GM19025 (cell line): ENCODE data around the gene ZNRF2.

Source experiments
- ATAC-seq: cut with Tn5 transposase; IDR thresholded peaks from one replicate; pipeline ENCODE4 v1.9.1; 2021; ENCODE audit warnings: mild to moderate bottlenecking, low read depth, moderate library complexity; ENCODE audit not compliant: unreplicated experiment

Gene ZNRF2

DNA sequence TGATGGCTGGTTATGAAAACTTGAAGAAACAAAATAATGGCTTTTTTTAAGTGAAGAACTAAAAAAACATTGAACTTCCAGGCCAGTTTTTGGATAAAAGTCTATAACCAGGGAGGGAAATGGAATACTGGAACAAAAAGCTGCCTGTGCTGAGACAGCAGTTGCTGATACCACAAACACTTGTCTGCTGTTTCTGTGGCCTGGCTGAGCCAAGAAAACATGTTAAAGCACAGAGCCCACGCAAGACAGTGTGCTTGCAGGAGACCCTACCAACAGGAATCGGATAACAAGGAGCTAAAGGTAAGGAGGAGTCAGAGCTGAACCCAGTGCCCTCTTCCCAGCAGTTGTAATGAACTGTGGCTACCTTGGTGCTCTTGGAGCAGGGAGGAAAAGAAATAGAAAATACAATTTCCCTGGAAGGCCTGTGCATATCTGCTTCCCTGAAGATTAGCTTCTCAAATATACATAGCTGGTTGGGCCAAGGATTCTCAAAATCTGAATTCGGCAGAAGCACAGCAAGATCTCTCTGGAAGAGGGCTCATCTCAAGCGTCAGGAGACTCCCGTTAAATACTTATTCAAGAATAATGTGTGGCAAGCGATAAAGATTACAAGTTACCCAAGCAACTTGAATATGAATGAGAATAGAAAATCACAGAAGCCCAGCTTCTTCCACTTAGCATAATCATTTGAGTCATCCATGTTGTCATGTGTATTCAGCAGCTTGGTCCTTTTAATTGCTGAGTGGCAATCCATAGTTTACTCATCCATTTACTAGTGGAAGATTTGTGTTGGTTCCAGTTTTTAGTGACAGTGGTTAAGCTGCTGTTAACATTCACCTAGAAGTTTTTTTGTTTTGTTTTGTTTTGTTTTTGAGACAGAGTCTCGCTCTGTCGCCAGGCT, 106.6 kb downstream of the ZNRF2 start:
- ATAC-seq: no peak

DNA sequence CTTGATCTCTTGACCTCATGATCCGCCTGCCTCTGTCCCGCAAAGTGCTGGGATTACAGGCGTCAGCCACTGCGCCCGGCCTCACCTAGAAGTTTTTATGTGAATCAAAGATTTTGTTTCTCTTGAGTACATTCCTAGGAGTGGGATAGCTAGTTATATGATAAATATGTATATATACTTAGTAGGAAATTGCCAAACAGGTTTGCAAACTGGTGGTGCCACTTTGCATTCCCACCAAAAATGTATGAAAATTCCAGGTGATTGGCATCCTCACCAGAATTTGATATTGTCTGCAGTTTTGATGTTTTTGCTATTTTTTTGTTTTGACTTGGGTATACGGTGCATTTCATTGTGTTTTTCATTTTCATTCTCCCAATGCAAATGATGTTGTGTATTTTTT, 107.4 kb downstream of the ZNRF2 start:
- no peak for ATAC-seq

DNA sequence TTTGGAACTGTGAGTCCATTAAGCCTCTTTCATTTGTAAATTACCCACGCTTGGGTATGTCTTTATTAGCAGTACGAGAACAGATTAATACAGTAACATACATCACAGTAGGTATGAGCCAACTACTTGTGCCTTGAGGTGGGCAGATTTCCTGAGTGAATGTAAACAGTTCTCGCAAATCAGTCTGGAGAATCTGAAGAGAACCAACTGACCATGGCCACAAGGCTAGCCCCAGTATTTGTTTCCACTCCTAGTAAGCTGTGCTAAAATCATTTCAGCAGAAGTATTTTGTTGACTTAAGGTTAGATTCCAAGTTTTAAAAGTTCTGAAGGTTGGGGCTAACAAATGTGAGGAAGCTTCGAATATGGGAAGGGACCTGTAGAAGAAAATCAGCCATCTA, 111.3 kb downstream of the ZNRF2 start:
- no peak for ATAC-seq

DNA sequence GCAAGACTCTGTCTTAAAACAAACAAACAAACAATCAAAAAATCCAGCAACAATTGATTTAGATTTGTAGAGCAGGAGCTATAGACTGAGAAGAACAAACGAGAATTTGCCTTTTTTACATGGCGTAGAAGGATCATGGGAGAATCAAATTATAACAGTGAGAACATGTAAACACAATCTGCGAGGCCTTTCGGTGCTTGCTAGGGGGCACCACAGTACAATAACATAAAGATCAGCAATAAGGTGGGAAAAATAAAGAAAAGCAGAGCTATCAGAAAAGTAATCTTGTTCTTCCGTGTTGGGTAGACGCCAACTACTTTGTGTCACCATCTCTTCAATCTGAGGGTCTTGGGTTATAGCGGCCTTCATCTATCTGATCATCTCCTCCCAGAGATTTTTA, 112.0 kb downstream of the ZNRF2 start:
- no peak for ATAC-seq

DNA sequence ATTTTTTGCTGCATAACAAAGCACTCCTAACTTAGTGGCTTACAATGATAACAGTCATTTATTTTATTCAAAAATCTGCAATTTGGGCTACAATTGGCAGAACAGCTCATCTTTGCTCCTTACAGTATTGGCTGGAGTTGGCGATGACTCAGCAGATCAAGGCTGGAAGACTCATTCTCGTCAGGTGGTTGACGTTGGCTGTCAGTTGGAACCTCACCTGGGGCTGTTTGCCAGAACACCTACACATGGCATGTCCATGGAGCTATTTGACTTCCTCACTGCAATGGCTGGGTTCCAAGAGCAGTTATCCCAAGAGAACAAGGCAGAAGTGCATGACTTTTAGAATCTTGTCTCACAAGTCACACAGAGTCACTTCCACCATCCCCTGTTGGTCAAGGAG, 119.1 kb downstream of the ZNRF2 start:
- no peak for ATAC-seq

GRCh38 chr7:30405179-30405578, 120.8 kb downstream of the ZNRF2 start:
- no peak for ATAC-seq

DNA sequence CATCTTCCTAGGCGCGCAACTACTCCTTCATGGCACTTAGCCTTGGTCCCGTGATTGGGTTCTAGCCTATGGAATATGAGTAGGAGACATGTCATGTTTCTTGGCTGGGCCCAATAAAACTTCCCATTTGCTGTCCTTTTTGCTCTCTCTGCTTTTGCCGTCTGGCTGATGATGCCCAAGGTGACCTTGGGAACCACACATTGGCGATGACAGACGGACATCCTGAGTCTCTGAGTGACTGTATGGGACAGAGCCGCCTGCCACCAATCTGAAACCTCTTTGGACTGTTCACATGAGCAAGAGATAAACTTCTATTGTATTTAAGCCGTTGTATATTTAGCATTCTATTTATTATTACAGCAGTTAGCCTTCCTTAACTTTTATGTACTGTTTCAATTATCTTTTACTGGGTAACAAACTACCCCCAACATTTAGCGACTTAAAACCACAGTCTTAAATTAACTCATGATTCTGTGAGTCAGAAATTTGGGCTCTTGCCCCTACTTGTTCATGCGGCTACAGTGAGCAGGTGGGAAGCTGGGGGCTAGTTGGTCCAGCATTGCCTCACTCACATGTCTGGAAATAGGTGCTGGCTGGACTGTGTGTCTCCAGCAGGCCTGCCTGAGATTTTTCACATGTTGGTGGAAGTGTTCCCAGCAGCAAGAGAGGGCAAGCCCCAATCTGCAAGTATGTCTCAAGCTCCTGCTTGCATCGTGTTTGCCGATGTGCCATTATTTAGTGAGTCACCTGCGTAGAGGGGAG, 122.4 kb downstream of the ZNRF2 start:
- no peak for ATAC-seq

- no peak for ATAC-seq
Observed at GRCh38 chr7:30411173-30411572, 126.8 kb downstream of the ZNRF2 start.

GRCh38 chr7:30411897-30412296, 127.5 kb downstream of the ZNRF2 start:
- no peak for ATAC-seq

DNA sequence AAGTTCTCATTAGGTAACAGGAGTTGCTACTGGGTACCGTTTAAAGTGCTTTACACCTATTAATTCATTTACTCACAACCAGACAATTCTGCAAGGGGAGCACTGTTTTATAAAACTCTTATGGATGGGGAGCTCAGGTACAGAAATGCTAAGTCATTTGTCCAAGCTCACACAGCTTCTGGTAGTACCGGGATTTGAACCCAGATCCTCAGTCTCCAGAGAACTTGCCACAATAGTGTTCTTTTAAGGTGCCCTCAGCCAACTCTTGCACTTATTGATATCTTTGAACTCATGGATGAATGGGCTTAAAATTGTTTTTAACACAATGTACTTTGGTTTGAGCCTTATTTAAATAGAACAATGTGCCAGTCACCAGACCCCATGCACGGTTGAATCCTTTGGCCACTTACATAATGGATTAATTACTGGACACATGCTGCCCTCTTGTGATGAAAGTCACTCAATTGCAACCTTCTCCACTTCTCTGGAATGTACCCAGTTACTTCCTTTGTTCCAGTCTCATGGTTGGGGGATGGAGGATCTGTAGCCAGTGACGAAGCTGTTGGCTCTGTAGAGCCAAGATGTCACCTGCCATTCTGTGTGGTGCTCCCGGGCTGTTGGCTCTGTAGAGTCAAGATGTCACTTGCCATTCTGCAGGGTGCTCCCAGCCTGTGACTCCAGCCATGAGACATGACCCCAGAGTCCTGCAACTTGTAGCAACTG, 128.5 kb downstream of the ZNRF2 start:
- no peak for ATAC-seq

DNA sequence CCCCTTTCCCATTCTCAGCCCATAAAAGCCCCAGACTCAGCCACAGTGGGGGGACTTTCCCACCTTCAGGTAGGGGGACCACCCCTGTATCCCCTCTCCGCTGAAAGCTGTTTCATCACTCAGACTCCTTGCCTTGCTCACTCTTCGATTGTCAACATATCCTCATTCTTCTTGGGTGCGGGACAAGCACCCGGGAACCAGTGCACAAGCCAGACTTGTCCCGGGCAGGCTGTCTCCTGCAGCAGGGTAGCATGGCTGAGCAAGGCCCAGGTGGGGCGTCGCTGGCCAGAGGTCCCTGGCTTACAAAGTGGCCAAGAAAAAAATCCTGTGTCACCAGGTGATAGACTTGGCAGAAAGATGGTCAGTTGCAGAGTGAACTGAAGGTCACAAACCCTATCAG, 129.5 kb downstream of the ZNRF2 start:
- no peak for ATAC-seq
